IPS-18a (cell line): ENCODE measurements around the gene MCAT.
A peak's percentile ranks its signal among the peaks of the same experiment; 100 is the strongest.

ENCODE experiments used
- H3K27ac ChIP-seq: one replicate; pipeline ENCODE4 v1.5.1; 2013; ENCODE audit warnings: low read length
- H3K27me3 ChIP-seq: one replicate; pipeline ENCODE4 v1.6.1; 2013; ENCODE audit warnings: mild to moderate bottlenecking, low read length; ENCODE audit not compliant: control insufficient read depth, insufficient read depth
- H3K36me3 ChIP-seq: one replicate; pipeline ENCODE4 v1.6.1; 2013; ENCODE audit warnings: low read depth, low read length; ENCODE audit not compliant: control insufficient read depth
- H3K4me1 ChIP-seq: one replicate; pipeline ENCODE4 v1.6.1; 2013; ENCODE audit warnings: low read depth, low read length; ENCODE audit not compliant: control insufficient read depth
- H3K4me3 ChIP-seq: one replicate; pipeline ENCODE4 v1.5.1; 2013; ENCODE audit warnings: low read length
- H3K9ac ChIP-seq: one replicate; pipeline ENCODE4 v1.6.1; 2013; ENCODE audit warnings: mild to moderate bottlenecking, low read length, moderate library complexity
- H3K9me3 ChIP-seq: one replicate; pipeline ENCODE4 v1.6.1; 2013; ENCODE audit warnings: low read depth, low read length; ENCODE audit not compliant: control insufficient read depth

MCAT gene

DNA sequence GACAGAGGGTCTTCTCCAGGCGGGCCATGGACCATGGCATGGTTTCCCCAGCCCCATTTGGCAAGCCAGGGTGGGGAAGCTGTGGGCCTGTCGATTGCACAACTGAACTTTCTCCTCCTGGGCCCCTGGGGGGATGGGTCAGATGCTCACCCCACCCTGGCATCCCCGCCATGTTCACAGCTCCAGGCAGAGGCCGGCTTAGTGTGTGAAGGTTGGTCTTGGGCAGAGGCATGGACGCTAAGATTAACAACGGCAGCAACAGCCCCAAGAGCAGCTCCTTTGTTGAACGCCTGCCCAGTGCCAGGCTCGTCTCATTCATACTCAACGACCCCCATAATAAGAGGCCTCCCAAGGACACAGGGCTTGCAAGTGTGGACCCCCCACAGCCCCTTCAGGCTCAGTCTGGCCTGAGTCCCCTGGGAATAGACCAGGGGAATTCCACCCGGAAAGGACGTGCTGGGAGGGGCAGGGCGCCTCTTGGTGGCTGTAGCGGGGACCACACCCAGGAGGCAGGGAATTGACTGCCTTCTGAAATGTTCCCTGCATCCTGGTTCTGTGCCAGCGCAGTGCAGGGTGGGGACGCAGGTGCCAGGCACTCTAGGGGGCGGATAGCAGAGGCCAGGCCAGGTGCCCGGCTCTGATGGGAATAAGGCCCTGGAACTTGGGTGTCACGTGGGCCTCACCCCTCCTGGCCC, 16.4 kb upstream of the MCAT start:
- no peak overlapping the region for H3K27ac ChIP-seq
- no peak overlapping the region for H3K9ac ChIP-seq

GRCh38 chr22:43158778-43159483, 15.7 kb upstream of the MCAT start:
- no peak overlapping the region for H3K27ac ChIP-seq
- H3K36me3 ChIP-seq: no peaks in the 10 kb centered on the region
- H3K27me3 ChIP-seq: no peaks in the 10 kb centered on the region
- H3K9ac ChIP-seq: no peak overlapping the region
- H3K9me3 ChIP-seq: no peaks in the 10 kb centered on the region
- H3K4me3 ChIP-seq: no peak overlapping the region
- H3K4me1 ChIP-seq: peaks cover 3% of the 10 kb centered on the region

More for the DNA sequence above, 16.4 kb upstream of the MCAT start:
- peaks cover 3% of the 10 kb centered on the region for H3K4me1 ChIP-seq
- no peaks in the 10 kb centered on the region for H3K9me3 ChIP-seq
- no peaks in the 10 kb centered on the region for H3K27me3 ChIP-seq
- H3K4me3 ChIP-seq: no peak overlapping the region
- H3K36me3 ChIP-seq: no peaks in the 10 kb centered on the region

DNA sequence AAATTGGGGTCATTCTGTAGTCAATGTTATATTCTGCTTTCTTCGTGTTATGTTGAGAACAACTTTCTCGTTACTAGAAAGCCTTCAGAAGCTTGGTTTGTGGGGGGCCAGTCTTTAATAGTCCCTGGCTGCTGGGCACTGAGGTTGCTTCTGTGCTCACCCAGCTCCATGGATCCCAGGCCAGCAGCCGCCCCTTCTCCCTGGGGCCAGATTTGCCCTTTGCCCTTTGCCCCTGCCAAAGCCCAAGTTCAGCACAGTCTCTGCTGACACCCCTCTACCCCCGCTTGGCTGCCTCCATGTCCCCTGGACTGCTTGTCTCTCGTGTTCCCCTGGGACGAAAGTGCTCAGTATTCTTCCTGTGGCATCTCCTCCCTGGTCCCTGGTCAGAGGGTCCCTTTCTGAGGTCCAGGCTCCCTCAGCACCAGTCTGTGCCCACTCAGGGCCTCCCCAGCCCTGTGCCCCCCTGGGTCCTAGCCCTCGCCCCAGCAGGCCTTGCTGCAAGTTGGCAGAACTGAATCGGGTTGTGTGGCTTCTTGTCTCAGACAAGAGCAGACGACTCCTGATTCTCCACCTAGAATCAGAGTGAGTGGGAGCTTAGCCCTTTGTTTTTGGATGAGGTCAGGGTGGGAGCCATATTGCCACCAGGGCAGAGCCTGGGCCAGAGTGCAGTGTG, 14.8 kb upstream of the MCAT start:
- Histone ChIP-seq H3K4me3 (no peak overlapping the region), H3K36me3 (no peaks in the 10 kb centered on the region), H3K9ac (no peak overlapping the region), H3K27me3 (no peaks in the 10 kb centered on the region), H3K27ac (no peak overlapping the region), H3K4me1 (peaks cover 3% of the 10 kb centered on the region), H3K9me3 (no peaks in the 10 kb centered on the region)

DNA sequence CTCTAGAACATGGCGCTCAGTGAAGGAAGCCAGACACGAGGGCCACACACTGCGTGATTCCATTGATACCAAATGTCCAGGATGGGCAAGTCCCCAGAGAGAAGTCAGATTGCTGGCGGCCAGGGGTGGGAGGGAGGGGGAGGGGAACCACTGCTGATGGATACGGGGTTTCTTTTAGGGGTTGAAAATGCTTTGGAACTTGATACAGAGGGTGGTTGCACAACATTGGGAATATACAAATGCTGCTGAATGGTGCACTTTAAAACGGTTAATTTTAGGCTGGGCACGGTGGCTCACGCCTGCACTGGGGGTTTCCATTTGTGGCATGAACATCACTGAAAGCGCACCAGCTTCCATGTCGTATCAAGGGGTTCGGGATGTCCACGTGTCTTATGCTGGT, 13.2 kb upstream of the MCAT start:
- Histone ChIP-seq H3K9me3 (no peaks in the 10 kb centered on the region), H3K9ac (no peak overlapping the region), H3K27me3 (peaks cover 14% of the 10 kb centered on the region), H3K4me3 (no peak overlapping the region), H3K36me3 (no peaks in the 10 kb centered on the region), H3K4me1 (peaks cover 9% of the 10 kb centered on the region), H3K27ac (no peak overlapping the region)

- H3K27me3 ChIP-seq: peaks cover 18% of the 10 kb centered on the region
- no peaks in the 10 kb centered on the region for H3K36me3 ChIP-seq
- no peak overlapping the region for H3K27ac ChIP-seq
- no peak overlapping the region for H3K4me3 ChIP-seq
- no peaks in the 10 kb centered on the region for H3K9me3 ChIP-seq
- H3K4me1 ChIP-seq: peaks cover 9% of the 10 kb centered on the region
- no peak overlapping the region for H3K9ac ChIP-seq
Measured at GRCh38 chr22:43155789-43156188, 12.6 kb upstream of the MCAT start.

GRCh38 chr22:43154887-43155536, 11.8 kb upstream of the MCAT start:
- Histone ChIP-seq H3K36me3 (no peaks in the 10 kb centered on the region), H3K27ac (no peak overlapping the region), H3K4me3 (no peak overlapping the region), H3K9me3 (no peaks in the 10 kb centered on the region), H3K27me3 (peaks cover 24% of the 10 kb centered on the region), H3K4me1 (peaks cover 9% of the 10 kb centered on the region), H3K9ac (no peak overlapping the region)

- no peak overlapping the region for H3K27ac ChIP-seq
- no peaks in the 10 kb centered on the region for H3K36me3 ChIP-seq
- H3K4me3 ChIP-seq: no peak overlapping the region
- H3K9me3 ChIP-seq: no peaks in the 10 kb centered on the region
- H3K4me1 ChIP-seq: peaks cover 9% of the 10 kb centered on the region
- H3K9ac ChIP-seq: no peak overlapping the region
- H3K27me3 ChIP-seq: peaks cover 24% of the 10 kb centered on the region
Measured at GRCh38 chr22:43153899-43154298, 10.7 kb upstream of the MCAT start.

GRCh38 chr22:43152357-43153071, 9.3 kb upstream of the MCAT start:
- Histone ChIP-seq H3K27me3 (peaks cover 24% of the 10 kb centered on the region), H3K36me3 (no peaks in the 10 kb centered on the region), H3K27ac (no peak overlapping the region), H3K9ac (no peak overlapping the region), H3K4me1 (peaks cover 9% of the 10 kb centered on the region), H3K9me3 (no peaks in the 10 kb centered on the region), H3K4me3 (peak overlapping the region; percentile 56)

GRCh38 chr22:43152003-43152356, 8.8 kb upstream of the MCAT start:
- Histone ChIP-seq H3K9ac (no peak overlapping the region), H3K27ac (no peak overlapping the region)

DNA sequence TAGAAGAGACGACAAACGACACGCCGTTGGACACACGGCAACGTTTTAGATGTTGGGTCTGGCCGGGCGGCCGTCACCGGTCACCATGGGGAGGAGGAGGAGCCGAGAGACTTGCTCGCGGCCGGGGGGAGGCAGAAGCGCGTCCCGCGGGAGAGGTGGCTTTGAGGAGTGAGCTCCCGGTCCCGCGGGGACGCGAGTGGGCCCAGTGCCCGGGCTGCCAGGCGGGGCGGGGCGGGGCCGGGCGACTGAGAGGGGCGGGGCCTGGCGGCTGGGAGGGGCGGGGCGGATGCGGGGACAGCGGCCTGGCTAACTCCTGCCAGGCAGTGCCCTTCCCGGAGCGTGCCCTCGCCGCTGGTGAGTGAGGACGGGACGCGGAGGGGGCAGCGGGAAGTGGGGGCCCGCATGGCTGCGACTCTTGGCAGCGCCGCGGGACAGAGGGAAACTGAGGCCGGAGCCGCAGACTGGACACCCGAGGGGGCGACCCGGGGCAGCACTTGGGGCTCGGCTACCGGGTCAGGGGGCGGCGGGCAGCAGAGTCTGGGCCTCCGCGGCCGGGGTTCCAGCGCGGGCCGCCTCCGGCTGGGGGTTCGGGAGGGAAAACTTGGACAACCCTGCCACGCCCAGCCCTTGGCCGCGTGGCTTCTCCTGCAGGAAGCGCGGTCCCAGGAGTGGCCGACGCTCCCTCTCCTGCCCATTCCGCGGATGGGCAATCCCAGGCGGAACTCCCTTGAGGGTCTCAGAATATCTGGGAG, 8.2 kb upstream of the MCAT start, which contains the start of gene TSPO:
Gene TSPO (plus strand): TSS at position 309 of the 752 bp plus-strand sequence. CDS start 7,680 bp downstream, outside the sequence.
- Histone ChIP-seq H3K4me3 (peak within 1 kb of the TSS; percentile 56), H3K4me1 (peaks cover 5% of the 10 kb centered on the region), H3K27ac (no peak within 1 kb of the TSS), H3K36me3 (no peaks in the 10 kb centered on the region), H3K9me3 (no peaks in the 10 kb centered on the region), H3K27me3 (peaks cover 24% of the 10 kb centered on the region), H3K9ac (no peak within 1 kb of the TSS)

More at GRCh38 chr22:43152003-43152356, 8.8 kb upstream of the MCAT start:
- H3K4me3 ChIP-seq: peak overlapping the region; percentile 56
- no peaks in the 10 kb centered on the region for H3K36me3 ChIP-seq
- H3K27me3 ChIP-seq: peaks cover 24% of the 10 kb centered on the region
- H3K4me1 ChIP-seq: peaks cover 9% of the 10 kb centered on the region
- no peaks in the 10 kb centered on the region for H3K9me3 ChIP-seq
